ENCODE data around the gene SCN2A.
"Not testable (repeated sequence)": the region's sequence is repeated elsewhere in the genome, so short reads cannot be mapped to it uniquely, and the experiment has no call there.

SCN2A gene

DNA sequence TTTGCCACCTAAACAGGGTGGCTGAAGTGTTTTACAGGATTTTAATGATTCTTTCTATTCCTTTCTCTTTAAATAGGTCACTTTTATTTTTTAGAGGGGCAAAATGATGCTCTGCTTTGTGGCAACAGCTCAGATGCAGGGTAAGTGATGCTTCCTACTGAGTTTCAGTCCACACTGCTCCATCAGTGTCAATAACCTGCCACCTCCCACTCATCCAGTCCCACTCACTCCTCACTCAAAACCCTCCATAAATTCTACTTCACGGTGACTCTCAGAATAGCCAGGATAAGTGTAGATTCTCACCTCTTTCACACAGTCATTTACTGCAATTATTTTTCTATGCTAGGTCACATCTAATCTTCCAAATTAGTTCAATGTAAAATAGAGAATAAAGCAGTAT lies 72.7 kb downstream of the SCN2A start:
- H3K4me2 ChIP-seq, result no peak overlapping the region

DNA sequence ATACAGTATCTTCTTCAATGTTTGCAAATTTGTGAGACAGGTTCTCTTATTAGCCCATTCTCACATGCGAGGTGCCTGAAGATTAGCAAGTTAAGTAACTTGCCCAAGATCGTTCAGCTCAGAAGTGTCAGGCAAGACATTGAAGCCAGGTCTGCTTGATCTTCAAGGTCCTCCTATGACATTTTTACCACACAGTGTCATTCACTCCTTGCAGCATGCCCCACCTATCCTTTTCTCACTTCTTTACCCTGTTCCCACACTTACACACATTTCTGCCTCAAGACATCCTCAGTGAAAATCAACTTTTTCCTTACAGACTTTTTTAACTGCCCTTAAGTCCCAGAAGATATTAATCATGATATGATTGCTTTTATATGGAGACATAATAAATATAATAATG lies 73.8 kb downstream of the SCN2A start:
- H4K20me1 ChIP-seq (ENCODE audit: insufficient read depth), result no peaks in the 10 kb centered on the region
- no peak overlapping the region for H3K4me3 ChIP-seq (IDR thresholded peaks at IDR 0.05; ENCODE audit: insufficient read depth, low read depth, low read length)
- no peak for TF ChIP-seq CTCF (conservative IDR thresholded peaks at IDR 0.05; ENCODE audit: low read depth, low read length)
- no peaks in the 10 kb centered on the region for H3K4me1 ChIP-seq (ENCODE audit: low read depth, poor library complexity, severe bottlenecking)
- no peak overlapping the region for H3K4me2 ChIP-seq
- no peak overlapping the region for H3K9ac ChIP-seq
- no peak overlapping the region for H2AFZ ChIP-seq (ENCODE audit: low read depth)
- H3K79me2 ChIP-seq (ENCODE audit: insufficient read depth, low read depth), result no peaks in the 10 kb centered on the region
- H3K27me3 ChIP-seq (ENCODE audit: insufficient read depth, low read depth), result no peaks in the 10 kb centered on the region
- H3K36me3 ChIP-seq (ENCODE audit: insufficient read depth), result no peaks in the 10 kb centered on the region
- no peak overlapping the region for H3K27ac ChIP-seq

More for the DNA sequence above, 72.7 kb downstream of the SCN2A start:
- no peak for TF ChIP-seq CTCF (conservative IDR thresholded peaks at IDR 0.05; ENCODE audit: low read depth, low read length)
- no peaks in the 10 kb centered on the region for H3K4me1 ChIP-seq (ENCODE audit: low read depth, poor library complexity, severe bottlenecking)
- H4K20me1 ChIP-seq (ENCODE audit: insufficient read depth), result no peaks in the 10 kb centered on the region
- no peaks in the 10 kb centered on the region for H3K79me2 ChIP-seq (ENCODE audit: insufficient read depth, low read depth)
- H2AFZ ChIP-seq (ENCODE audit: low read depth), result no peak overlapping the region
- no peak overlapping the region for H3K4me3 ChIP-seq (IDR thresholded peaks at IDR 0.05; ENCODE audit: insufficient read depth, low read depth, low read length)
- no peak overlapping the region for H3K9ac ChIP-seq
- H3K36me3 ChIP-seq (ENCODE audit: insufficient read depth), result no peaks in the 10 kb centered on the region
- H3K27ac ChIP-seq, result no peak overlapping the region
- H3K27me3 ChIP-seq (ENCODE audit: insufficient read depth, low read depth), result no peaks in the 10 kb centered on the region

- H3K79me2 ChIP-seq (ENCODE audit: insufficient read depth, low read depth), result no peaks in the 10 kb centered on the region
- H3K36me3 ChIP-seq (ENCODE audit: insufficient read depth), result no peaks in the 10 kb centered on the region
- no peak overlapping the region for H3K4me2 ChIP-seq
- no peak overlapping the region for H3K9ac ChIP-seq
- no peak for TF ChIP-seq CTCF (conservative IDR thresholded peaks at IDR 0.05; ENCODE audit: low read depth, low read length)
- no peaks in the 10 kb centered on the region for H3K4me1 ChIP-seq (ENCODE audit: low read depth, poor library complexity, severe bottlenecking)
- no peaks in the 10 kb centered on the region for H3K27me3 ChIP-seq (ENCODE audit: insufficient read depth, low read depth)
- no peaks in the 10 kb centered on the region for H4K20me1 ChIP-seq (ENCODE audit: insufficient read depth)
- no peak overlapping the region for H3K27ac ChIP-seq
- no peak overlapping the region for H3K4me3 ChIP-seq (IDR thresholded peaks at IDR 0.05; ENCODE audit: insufficient read depth, low read depth, low read length)
- H2AFZ ChIP-seq (ENCODE audit: low read depth), result no peak overlapping the region
These were observed 74.3 kb downstream of the SCN2A start for GRCh38 chr2:165313509-165313908.

- H3K4me3 ChIP-seq (IDR thresholded peaks at IDR 0.05; ENCODE audit: insufficient read depth, low read depth, low read length), result no peak overlapping the region
- no peak overlapping the region for H3K4me2 ChIP-seq
- H2AFZ ChIP-seq (ENCODE audit: low read depth), result no peak overlapping the region
- no peak for TF ChIP-seq CTCF (conservative IDR thresholded peaks at IDR 0.05; ENCODE audit: low read depth, low read length)
- H3K27me3 ChIP-seq (ENCODE audit: insufficient read depth, low read depth), result no peaks in the 10 kb centered on the region
- H3K9ac ChIP-seq, result no peak overlapping the region
- H3K4me1 ChIP-seq (ENCODE audit: low read depth, poor library complexity, severe bottlenecking), result no peaks in the 10 kb centered on the region
- H3K79me2 ChIP-seq (ENCODE audit: insufficient read depth, low read depth), result no peaks in the 10 kb centered on the region
- H3K27ac ChIP-seq, result no peak overlapping the region
- no peaks in the 10 kb centered on the region for H3K36me3 ChIP-seq (ENCODE audit: insufficient read depth)
- H4K20me1 ChIP-seq (ENCODE audit: insufficient read depth), result no peaks in the 10 kb centered on the region
These were observed 89.1 kb downstream of the SCN2A start for GRCh38 chr2:165328272-165328671.

DNA sequence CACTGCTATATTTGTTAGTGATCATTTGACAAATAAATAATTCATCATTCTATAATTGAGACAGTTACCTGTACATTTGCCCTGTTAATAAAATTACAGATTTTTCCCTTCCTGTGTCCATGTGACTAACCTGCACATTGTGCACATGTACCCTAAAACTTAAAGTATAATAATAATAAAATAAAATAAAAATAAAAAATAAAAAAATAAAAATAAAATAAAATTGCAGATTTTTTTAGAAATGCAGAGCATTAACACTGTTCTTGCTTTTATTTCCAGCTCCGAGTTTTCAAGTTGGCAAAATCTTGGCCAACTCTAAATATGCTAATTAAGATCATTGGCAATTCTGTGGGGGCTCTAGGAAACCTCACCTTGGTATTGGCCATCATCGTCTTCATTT lies 105.1 kb downstream of the SCN2A start:
- not testable (repeated sequence) for H3K9ac ChIP-seq; H4K20me1 ChIP-seq (ENCODE audit: insufficient read depth); H3K36me3 ChIP-seq (ENCODE audit: insufficient read depth); H3K27me3 ChIP-seq (ENCODE audit: insufficient read depth, low read depth); H3K4me3 ChIP-seq (IDR thresholded peaks at IDR 0.05; ENCODE audit: insufficient read depth, low read depth, low read length); H3K27ac ChIP-seq; H3K4me1 ChIP-seq (ENCODE audit: low read depth, poor library complexity, severe bottlenecking); H2AFZ ChIP-seq (ENCODE audit: low read depth); H3K4me2 ChIP-seq; H3K79me2 ChIP-seq (ENCODE audit: insufficient read depth, low read depth)

All from KMS-11 (cell line).